ENCODE data around the gene APBA1. TPM values are rescaled to one million over a fixed set of nuclear protein-coding genes. Genes with fewer than 3 reads are reported as not detected.

The APBA1 gene
- total RNA-seq, 4 donors from 2014 or later: 1.3 to 8.0 (median 1.7) TPM

DNA sequence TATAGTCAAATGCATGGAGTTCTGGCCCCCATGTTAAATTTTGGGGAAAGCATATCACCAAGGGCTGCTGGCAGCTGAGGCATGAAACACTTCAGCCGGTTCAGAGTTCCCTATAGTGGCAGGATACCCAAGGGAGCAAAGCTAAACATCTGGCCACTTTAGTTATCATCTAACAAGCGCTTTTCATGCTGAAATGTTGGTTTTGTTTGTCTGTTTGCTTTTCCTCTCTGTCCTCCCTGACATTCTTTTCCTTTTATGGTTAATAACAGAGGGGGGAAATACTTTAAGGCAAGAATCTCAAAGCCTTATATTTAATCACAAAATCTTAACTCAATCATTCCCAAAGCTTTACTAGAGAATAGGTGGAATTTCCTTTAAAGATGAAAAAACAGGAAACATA is 11.9 kb downstream of the APBA1 start:
- Histone ChIP-seq H3K4me1 (no peaks in the 10 kb centered on the region), H3K9me3 (no peaks in the 10 kb centered on the region), H3K27me3 (no peaks in the 10 kb centered on the region), H3K27ac (no peak overlapping the region), H3K36me3 (no peaks in the 10 kb centered on the region), H3K4me3 (no peak overlapping the region)
- WGBS, 2 donors: 61 to 67% methylated on average over 2 of the region's 2 CpGs
- DNase-seq: no peak
- intact Hi-C loops (cut with DNase I): no loop called here
- TF ChIP-seq, protein P1, sequence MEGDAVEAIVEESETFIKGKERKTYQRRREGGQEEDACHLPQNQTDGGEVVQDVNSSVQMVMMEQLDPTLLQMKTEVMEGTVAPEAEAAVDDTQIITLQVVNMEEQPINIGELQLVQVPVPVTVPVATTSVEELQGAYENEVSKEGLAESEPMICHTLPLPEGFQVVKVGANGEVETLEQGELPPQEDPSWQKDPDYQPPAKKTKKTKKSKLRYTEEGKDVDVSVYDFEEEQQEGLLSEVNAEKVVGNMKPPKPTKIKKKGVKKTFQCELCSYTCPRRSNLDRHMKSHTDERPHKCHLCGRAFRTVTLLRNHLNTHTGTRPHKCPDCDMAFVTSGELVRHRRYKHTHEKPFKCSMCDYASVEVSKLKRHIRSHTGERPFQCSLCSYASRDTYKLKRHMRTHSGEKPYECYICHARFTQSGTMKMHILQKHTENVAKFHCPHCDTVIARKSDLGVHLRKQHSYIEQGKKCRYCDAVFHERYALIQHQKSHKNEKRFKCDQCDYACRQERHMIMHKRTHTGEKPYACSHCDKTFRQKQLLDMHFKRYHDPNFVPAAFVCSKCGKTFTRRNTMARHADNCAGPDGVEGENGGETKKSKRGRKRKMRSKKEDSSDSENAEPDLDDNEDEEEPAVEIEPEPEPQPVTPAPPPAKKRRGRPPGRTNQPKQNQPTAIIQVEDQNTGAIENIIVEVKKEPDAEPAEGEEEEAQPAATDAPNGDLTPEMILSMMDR (IDR thresholded peaks at IDR 0.05): no peak
- TF ChIP-seq POLR2A (IDR thresholded peaks at IDR 0.05): no peak

DNA sequence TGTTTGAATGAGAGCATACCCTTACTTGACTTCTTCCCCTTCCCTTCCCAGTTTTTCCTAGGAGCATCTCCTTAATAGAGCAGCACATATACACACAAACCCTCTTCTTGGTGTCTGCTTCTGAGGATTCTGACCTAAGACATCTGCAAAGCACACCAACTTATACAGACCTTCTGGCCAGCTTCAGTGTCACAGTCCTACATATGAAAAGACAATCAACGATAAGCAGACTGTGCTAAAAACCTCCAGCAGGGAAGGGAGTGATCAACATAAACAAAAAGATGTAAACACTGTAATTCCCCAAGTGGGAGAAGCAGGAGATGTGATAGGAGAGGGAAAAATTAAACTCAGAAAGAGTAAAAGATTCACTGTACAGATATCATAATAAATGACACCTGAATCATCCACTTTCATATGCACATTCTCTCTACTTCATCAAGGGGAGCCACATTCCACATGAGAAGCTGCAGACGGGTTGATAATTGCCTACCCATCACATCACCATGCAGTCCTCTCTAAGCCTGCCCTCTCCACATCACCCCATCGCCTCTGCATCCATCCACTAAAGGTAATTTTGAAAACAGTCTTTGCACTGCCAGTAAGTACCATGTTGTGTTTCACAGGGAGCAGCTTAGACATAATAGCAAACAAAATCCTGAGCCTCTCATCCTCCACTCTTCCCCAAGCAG is 13.0 kb downstream of the APBA1 start:
- Histone ChIP-seq H3K27ac (no peak overlapping the region), H3K4me1 (no peaks in the 10 kb centered on the region), H3K4me3 (no peak overlapping the region), H3K27me3 (no peaks in the 10 kb centered on the region), H3K9me3 (no peaks in the 10 kb centered on the region), H3K36me3 (no peaks in the 10 kb centered on the region)
- 63 to 69% methylated on average over 3 of the region's 3 CpGs for WGBS, 2 donors
- TF ChIP-seq POLR2A (IDR thresholded peaks at IDR 0.05): no peak
- TF ChIP-seq, protein P1 (IDR thresholded peaks at IDR 0.05): no peak
- DNase-seq: no peak
- intact Hi-C loops (cut with DNase I): no loop called here

DNA sequence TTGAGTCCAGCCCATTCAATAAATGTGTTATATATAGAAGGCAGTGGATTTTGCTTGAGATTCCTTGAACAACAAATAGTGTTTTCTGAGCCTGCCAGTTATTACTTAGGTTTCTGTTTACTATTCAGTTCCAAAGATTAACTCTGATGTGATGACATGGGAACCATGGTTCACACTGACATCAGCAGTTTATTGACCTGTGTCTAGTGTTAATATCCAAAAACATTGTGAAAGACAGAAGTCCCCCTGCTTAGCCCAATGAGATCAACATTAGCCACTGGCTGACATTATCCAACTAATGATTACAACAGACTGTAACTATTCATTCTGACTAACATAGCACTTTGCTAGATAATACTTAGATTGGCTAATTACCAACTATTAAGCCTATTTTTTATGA is 14.9 kb downstream of the APBA1 start:
- H3K27ac ChIP-seq: no peak overlapping the region
- no peak overlapping the region for H3K4me3 ChIP-seq
- TF ChIP-seq POLR2A (IDR thresholded peaks at IDR 0.05): no peak
- TF ChIP-seq, protein P1 (IDR thresholded peaks at IDR 0.05): no peak
- no peaks in the 10 kb centered on the region for H3K9me3 ChIP-seq
- H3K36me3 ChIP-seq: no peaks in the 10 kb centered on the region
- no peaks in the 10 kb centered on the region for H3K27me3 ChIP-seq
- no peak for DNase-seq
- intact Hi-C loops (cut with DNase I): no loop called here
- no peaks in the 10 kb centered on the region for H3K4me1 ChIP-seq

GRCh38 chr9:69655065-69655464 is 17.1 kb downstream of the APBA1 start:
- 81 to 88% methylated on average over 2 of the region's 2 CpGs for WGBS, 2 donors
- H3K27me3 ChIP-seq: no peaks in the 10 kb centered on the region
- no peaks in the 10 kb centered on the region for H3K4me1 ChIP-seq
- intact Hi-C loops (cut with DNase I): no loop called here
- H3K4me3 ChIP-seq: no peak overlapping the region
- TF ChIP-seq POLR2A (IDR thresholded peaks at IDR 0.05): no peak
- TF ChIP-seq, protein P1 (IDR thresholded peaks at IDR 0.05): peak in 1 of 6 experiments; percentile 31
- H3K9me3 ChIP-seq: no peaks in the 10 kb centered on the region
- no peak for DNase-seq
- no peak overlapping the region for H3K27ac ChIP-seq
- no peaks in the 10 kb centered on the region for H3K36me3 ChIP-seq

DNA sequence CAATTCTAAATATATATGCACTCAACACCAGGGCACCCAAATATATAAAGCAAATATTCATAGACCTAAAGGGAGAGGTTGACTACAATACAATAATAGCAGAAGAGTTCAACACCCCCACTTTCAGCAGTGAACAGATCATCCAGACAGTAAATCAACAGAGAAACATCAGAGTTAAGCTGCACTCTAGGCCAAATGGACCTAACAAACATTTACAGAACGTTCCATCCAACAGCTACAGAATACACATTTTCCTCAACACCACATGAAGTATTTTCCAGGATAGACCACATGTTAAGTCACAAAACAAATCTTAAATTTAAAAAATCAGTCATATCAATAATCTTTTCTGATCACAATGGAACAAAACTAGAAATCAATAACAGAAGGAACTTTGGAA is 18.9 kb downstream of the APBA1 start:
- no peaks in the 10 kb centered on the region for H3K4me1 ChIP-seq
- 50 to 69% methylated on average over 1 of the region's 1 CpG for WGBS, 2 donors
- DNase-seq: no peak
- no peaks in the 10 kb centered on the region for H3K27me3 ChIP-seq
- H3K9me3 ChIP-seq: no peaks in the 10 kb centered on the region
- intact Hi-C loops (cut with DNase I): no loop called here
- H3K27ac ChIP-seq: no peak overlapping the region
- TF ChIP-seq, protein P1 (IDR thresholded peaks at IDR 0.05): no peak
- TF ChIP-seq POLR2A (IDR thresholded peaks at IDR 0.05): no peak
- no peaks in the 10 kb centered on the region for H3K36me3 ChIP-seq
- no peak overlapping the region for H3K4me3 ChIP-seq
